Bronchial epithelial cell (primary cell): ENCODE results near the gene CGB1. TPM values are rescaled to one million over a fixed set of nuclear protein-coding genes. Genes with fewer than 3 reads are reported as not detected.

Source experiments
- DNase-seq: peaks from one replicate; pipeline ENCODE4 v3.0.0-alpha.2; 2010; ENCODE audit warnings: low read depth
- FAIRE-seq: peaks from 2 replicates; lab custom pipeline; 2011; peaks lifted over from hg19 to GRCh38; lab: Jason Lieb, UNC
- H3K27me3 ChIP-seq: 2 replicates; pipeline ENCODE4 v1.5.1; 2011; ENCODE audit warnings: low read length; ENCODE audit not compliant: control insufficient read depth, insufficient read depth
- H3K36me3 ChIP-seq: 2 replicates; pipeline ENCODE4 v1.5.1; 2011; ENCODE audit warnings: low read length; ENCODE audit not compliant: control insufficient read depth, insufficient read depth
- H3K4me3 ChIP-seq: 2 replicates; pipeline ENCODE4 v1.5.1; 2011; ENCODE audit warnings: mild to moderate bottlenecking, low read depth, low read length, control low read depth
- CTCF ChIP-seq: IDR thresholded peaks from 2 replicates; pipeline ENCODE4 v1.5.1; 2011; ENCODE audit warnings: mild to moderate bottlenecking, moderate library complexity, low read length, control low read depth, inconsistent platforms; ENCODE audit not compliant: insufficient read depth, severe bottlenecking
- total RNA-seq: library from RNA; depleted of rRNA; stranded (reverse); fragments of >200 nt; gene quantifications from 2 replicates; pipeline ENCODE4 v1.2.1, GENCODE V29; 2014

The CGB1 gene
- total RNA-seq, 1 donor from 2014 or later, result not detected

- Histone ChIP-seq H3K36me3 (peaks cover 27% of the 10 kb centered on the region), H3K27me3 (no peaks in the 10 kb centered on the region), H3K4me3 (no peak overlapping the region)
- DNase-seq (no peak), FAIRE-seq (no peak)
- TF ChIP-seq CTCF, result no peak
These were observed 48.4 kb downstream of the CGB1 start for GRCh38 chr19:48988286-48988685.

GRCh38 chr19:48987323-48987722 lies 49.4 kb downstream of the CGB1 start:
- DNase-seq (no peak), FAIRE-seq (no peak)
- H3K36me3 ChIP-seq, result peaks cover 32% of the 10 kb centered on the region
- H3K4me3 ChIP-seq, result no peak overlapping the region
- no peak for TF ChIP-seq CTCF
- H3K27me3 ChIP-seq, result no peaks in the 10 kb centered on the region

- H3K36me3 ChIP-seq, result peaks cover 39% of the 10 kb centered on the region
- FAIRE-seq, result no peak
- no peaks in the 10 kb centered on the region for H3K27me3 ChIP-seq
- H3K4me3 ChIP-seq, result no peak overlapping the region
- no peak for TF ChIP-seq CTCF
- no peak for DNase-seq
These were observed 50.5 kb downstream of the CGB1 start for GRCh38 chr19:48986211-48986610.

GRCh38 chr19:48985711-48986110 lies 51.0 kb downstream of the CGB1 start:
- DNase-seq (no peak), FAIRE-seq (peak; percentile 18)
- no peak for TF ChIP-seq CTCF
- Histone ChIP-seq H3K36me3 (peaks cover 37% of the 10 kb centered on the region), H3K4me3 (no peak overlapping the region), H3K27me3 (no peaks in the 10 kb centered on the region)

Other genes with a start within 250 kb of the CGB1 start
- gene BCAT2, start 225.9 kb downstream of the CGB1 start, total RNA-seq, result 14.0 and 21.3 TPM in 2 replicates
- gene HSD17B14, start 200.4 kb downstream of the CGB1 start, total RNA-seq, result 1.3 and 1.9 TPM in 2 replicates
- gene PLEKHA4, start 168.3 kb downstream of the CGB1 start, total RNA-seq, result 0.79 and 2.2 TPM in 2 replicates
- 118 and 168 TPM in 2 replicates for gene PPP1R15A, start 164.5 kb downstream of the CGB1 start, total RNA-seq
- gene TULP2, start 138.2 kb downstream of the CGB1 start, total RNA-seq, result not detected in 2 replicates
- 88.2 and 91.7 TPM in 2 replicates for gene NUCB1, start 136.6 kb downstream of the CGB1 start, total RNA-seq
- 9.2 and 10.8 TPM in 2 replicates for gene DHDH, start 103.2 kb downstream of the CGB1 start, total RNA-seq
- gene BAX, start 82.0 kb downstream of the CGB1 start, total RNA-seq, result 64.8 and 68.2 TPM in 2 replicates
- 787 and 1,701 TPM in 2 replicates for gene FTL, start 71.6 kb downstream of the CGB1 start, total RNA-seq
- gene GYS1, start 43.6 kb downstream of the CGB1 start, total RNA-seq, result 25.5 and 28.9 TPM in 2 replicates
- gene RUVBL2, start 43.0 kb downstream of the CGB1 start, total RNA-seq, result 154 and 267 TPM in 2 replicates
- gene LHB, start 19.8 kb downstream of the CGB1 start, total RNA-seq, result 0.38 TPM in 1 of 2 replicates, not detected in the other
- not detected in 2 replicates for gene CGB3, start 12.6 kb downstream of the CGB1 start, total RNA-seq
- gene CGB2, start 5.0 kb downstream of the CGB1 start, total RNA-seq, result not detected in 2 replicates
- gene CGB5, start 7.0 kb upstream of the CGB1 start, total RNA-seq, result 0.26 and 0.64 TPM in 2 replicates
- gene CGB8, start 12.2 kb upstream of the CGB1 start, total RNA-seq, result 0.26 TPM in 1 of 2 replicates, not detected in the other
- gene CGB7, start 20.9 kb upstream of the CGB1 start, total RNA-seq, result 1.1 and 1.2 TPM in 2 replicates
- gene NTF4, start 27.9 kb upstream of the CGB1 start, total RNA-seq, result 3.2 and 9.9 TPM in 2 replicates
- not detected in 2 replicates for gene KCNA7, start 35.8 kb upstream of the CGB1 start, total RNA-seq
- 74.5 and 126 TPM in 2 replicates for gene SNRNP70, start 48.6 kb upstream of the CGB1 start, total RNA-seq
- 3.2 and 6.5 TPM in 2 replicates for gene LIN7B, start 77.5 kb upstream of the CGB1 start, total RNA-seq
- 0.53 and 1.9 TPM in 2 replicates for gene C19orf73, start 82.2 kb upstream of the CGB1 start, total RNA-seq
- gene PPFIA3, start 82.6 kb upstream of the CGB1 start, total RNA-seq, result 1.3 and 2.2 TPM in 2 replicates
- not detected in 2 replicates for gene HRC, start 118.5 kb upstream of the CGB1 start, total RNA-seq
- gene TRPM4, start 120.9 kb upstream of the CGB1 start, total RNA-seq, result 11.1 and 18.6 TPM in 2 replicates